ENCODE data around the gene SLC18A3. TPM values are rescaled to one million over a fixed set of nuclear protein-coding genes. Genes with fewer than 3 reads are reported as not detected.

Gene SLC18A3
- polyA plus RNA-seq, result not detected in 3 replicates
- not detected for polyA plus RNA-seq (2011; ENCODE audit: low read depth)
- 0.05 TPM in 1 of 2 replicates, not detected in the other for polyA plus RNA-seq (2011; cell fraction: cytosol; rRNA removed)
- not detected in 2 replicates for polyA plus RNA-seq (2011; cell fraction: nucleus; rRNA removed)
- 0.23 TPM in 1 of 2 replicates, not detected in the other for polyA plus RNA-seq (2012; ENCODE audit: low replicate concordance)
- polyA minus RNA-seq, result not detected in 3 replicates
- polyA minus RNA-seq (2011; cell fraction: cytosol; rRNA and poly(A)+ RNA removed), result not detected
- not detected in 2 replicates for polyA minus RNA-seq (2011; cell fraction: nucleus; rRNA and poly(A)+ RNA removed)

- Histone ChIP-seq H3K4me1 (ENCODE audit: control insufficient read depth, extremely low read depth, insufficient read depth, low read length) (peaks cover 2% of the 10 kb centered on the region), H3K9me1 (ENCODE audit: control insufficient read depth, extremely low read depth, insufficient read depth, low read length) (no peaks in the 10 kb centered on the region), H3K79me2 (ENCODE audit: control insufficient read depth, insufficient read depth, low read length) (no peaks in the 10 kb centered on the region), H2AFZ (ENCODE audit: control insufficient read depth, low read length) (peak within 1 kb of the TSS; percentile 6), H3K36me3 (ENCODE audit: control insufficient read depth in 2 of 2, extremely low read depth in 1 of 2, insufficient read depth in 2 of 2, low read length in 2 of 2) (no peaks in the 10 kb centered on the region), H4K20me1 (ENCODE audit: control insufficient read depth, extremely low read depth, insufficient read depth, low read length) (no peaks in the 10 kb centered on the region), H3K4me2 (ENCODE audit: control insufficient read depth, extremely low read depth, insufficient read depth, low read depth, low read length) (peak within 1 kb of the TSS; percentile 6), H3K27me3 (ENCODE audit: control insufficient read depth, extremely low read depth, insufficient read depth, low read length) (peaks cover 83% of the 10 kb centered on the region), H3K9ac (ENCODE audit: control insufficient read depth, extremely low read depth, insufficient read depth, low read length) (no peak within 1 kb of the TSS), H3K4me3 (ENCODE audit: control insufficient read depth in 2 of 3, extremely low read depth in 1 of 3, insufficient read depth in 2 of 3, low read depth in 1 of 3, low read length in 3 of 3) (peak within 1 kb of the TSS in 1 of 3 experiments; percentile 13), H3K27ac (ENCODE audit: control insufficient read depth, insufficient read depth, low read length) (no peak within 1 kb of the TSS), H3K9me3 (ENCODE audit: control insufficient read depth, low read depth, low read length) (peaks cover 4% of the 10 kb centered on the region)
- dilution Hi-C loops (cut with MboI; ENCODE audit: extremely low pct_ligation_motif_present, low sequenced_read_pairs), result no loop called here
- FAIRE-seq (no peak), DNase-seq (ENCODE audit: low read depth, low spot score) (no peak)
- TF ChIP-seq EZH2 (IDR thresholded peaks at IDR 0.05; ENCODE audit: low read length) (no peak), CTCF (optimal IDR thresholded peaks at IDR 0.05 in 1 of 3, IDR thresholded peaks at IDR 0.05 in 1 of 3, conservative IDR thresholded peaks at IDR 0.05 in 1 of 3; ENCODE audit: extremely low read depth in 1 of 3, insufficient read depth in 2 of 3, low read length in 3 of 3) (no peak)
Measured at GRCh38 chr10:49610114-49610457, at the start of gene SLC18A3. TSS of gene SLC18A3 (plus strand) at chr10:49610310. CDS start at chr10:49610741, 431 bp downstream.

- H3K4me2 ChIP-seq (ENCODE audit: control insufficient read depth, extremely low read depth, insufficient read depth, low read depth, low read length), result no peak overlapping the region
Measured at GRCh38 chr10:49560526-49560925, 49.6 kb upstream of the SLC18A3 start.

More at GRCh38 chr10:49560526-49560925, 49.6 kb upstream of the SLC18A3 start:
- H3K9me1 ChIP-seq (ENCODE audit: control insufficient read depth, extremely low read depth, insufficient read depth, low read length), result no peaks in the 10 kb centered on the region
- H3K4me3 ChIP-seq (ENCODE audit: control insufficient read depth in 2 of 3, extremely low read depth in 1 of 3, insufficient read depth in 2 of 3, low read depth in 1 of 3, low read length in 3 of 3), result no peak overlapping the region
- H3K36me3 ChIP-seq (ENCODE audit: control insufficient read depth in 2 of 2, extremely low read depth in 1 of 2, insufficient read depth in 2 of 2, low read length in 2 of 2), result no peaks in the 10 kb centered on the region
- no peaks in the 10 kb centered on the region for H3K4me1 ChIP-seq (ENCODE audit: control insufficient read depth, extremely low read depth, insufficient read depth, low read length)
- dilution Hi-C loops (cut with MboI; ENCODE audit: extremely low pct_ligation_motif_present, low sequenced_read_pairs), result no loop called here
- no peak overlapping the region for H3K27ac ChIP-seq (ENCODE audit: control insufficient read depth, insufficient read depth, low read length)
- H2AFZ ChIP-seq (ENCODE audit: control insufficient read depth, low read length), result no peak overlapping the region
- FAIRE-seq, result no peak
- DNase-seq (ENCODE audit: low read depth, low spot score), result no peak
- H4K20me1 ChIP-seq (ENCODE audit: control insufficient read depth, extremely low read depth, insufficient read depth, low read length), result no peaks in the 10 kb centered on the region
- no peaks in the 10 kb centered on the region for H3K79me2 ChIP-seq (ENCODE audit: control insufficient read depth, insufficient read depth, low read length)
- TF ChIP-seq EZH2 (IDR thresholded peaks at IDR 0.05; ENCODE audit: low read length), result no peak
- no peak for TF ChIP-seq CTCF (optimal IDR thresholded peaks at IDR 0.05 in 1 of 3, IDR thresholded peaks at IDR 0.05 in 1 of 3, conservative IDR thresholded peaks at IDR 0.05 in 1 of 3; ENCODE audit: extremely low read depth in 1 of 3, insufficient read depth in 2 of 3, low read length in 3 of 3)
- no peaks in the 10 kb centered on the region for H3K27me3 ChIP-seq (ENCODE audit: control insufficient read depth, extremely low read depth, insufficient read depth, low read length)
- no peak overlapping the region for H3K9ac ChIP-seq (ENCODE audit: control insufficient read depth, extremely low read depth, insufficient read depth, low read length)
- H3K9me3 ChIP-seq (ENCODE audit: control insufficient read depth, low read depth, low read length), result no peaks in the 10 kb centered on the region

Measured in keratinocyte (primary cell).